GM10266 (cell line): ENCODE data around the gene CLPSL2.

Experiments used
- DNase-seq: peaks from one replicate; pipeline ENCODE4 v3.0.0; 2012; ENCODE audit errors: extremely low spot score
- CTCF ChIP-seq: IDR thresholded peaks from 2 replicates; pipeline ENCODE4 v1.5.1; 2012; ENCODE audit warnings: mild to moderate bottlenecking, low read depth; ENCODE audit not compliant: control insufficient read depth, insufficient read depth; ENCODE audit errors: missing control alignments

The CLPSL2 gene

GRCh38 chr6:35788423-35788982 is 12.1 kb downstream of the CLPSL2 start:
- DNase-seq: peak; percentile 46
- no peak for TF ChIP-seq CTCF

- TF ChIP-seq CTCF: no peak
- DNase-seq: no peak
Measured at GRCh38 chr6:35790683-35791082, 14.3 kb downstream of the CLPSL2 start.

GRCh38 chr6:35794536-35795452 is 18.4 kb downstream of the CLPSL2 start:
- DNase-seq: peak; percentile 31
- TF ChIP-seq CTCF: no peak

- no peak for TF ChIP-seq CTCF
- DNase-seq: peak; percentile 24
Measured at GRCh38 chr6:35795453-35796071, 19.2 kb downstream of the CLPSL2 start.

- TF ChIP-seq CTCF: no peak
- DNase-seq: peak; percentile 20
Measured at GRCh38 chr6:35796236-35796635, 19.8 kb downstream of the CLPSL2 start.

- DNase-seq: no peak
- TF ChIP-seq CTCF: no peak
Measured at GRCh38 chr6:35797837-35798526, 21.6 kb downstream of the CLPSL2 start.

- DNase-seq: no peak
- no peak for TF ChIP-seq CTCF
Measured at GRCh38 chr6:35798706-35799105, 22.3 kb downstream of the CLPSL2 start.
